Limb (tissue), 2 donors: Measurements from ENCODE around the gene KIF23.
"Not testable (repeated sequence)": the region's sequence is repeated elsewhere in the genome, so short reads cannot be mapped to it uniquely, and the experiment has no call there.

Experiments used
- DNase-seq, 2 donors: peaks; one replicate each; pipeline ENCODE4 v3.0.0-alpha.2; 2016; ENCODE audit errors: extremely low spot score in 2 of 2

The KIF23 gene

GRCh38 chr15:69413822-69414700 is at the start of gene KIF23:
Gene KIF23, plus strand, starts transcription at chr15:69414349. Its CDS starts 117 bp downstream, at chr15:69414466.
- peak; percentile 92 to 94 for DNase-seq

DNA sequence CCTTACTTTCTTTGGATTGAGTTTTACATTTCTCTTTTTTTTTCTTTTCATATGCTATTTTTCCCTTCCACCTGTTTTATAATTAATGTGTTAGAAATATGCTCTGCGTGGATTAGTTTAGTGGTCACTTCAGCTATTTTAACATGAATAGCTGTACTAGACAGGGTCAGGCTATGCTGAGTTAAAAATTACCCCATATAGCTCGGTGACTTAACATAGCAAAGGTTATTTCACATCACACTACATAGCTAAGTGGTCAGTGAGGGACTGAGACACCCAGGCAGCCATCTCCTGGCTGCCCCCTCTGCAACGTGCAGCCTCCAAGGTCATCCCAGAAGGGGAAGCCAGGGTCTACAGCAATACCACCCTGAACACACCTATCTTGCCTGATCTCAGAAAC is 46.9 kb upstream of the KIF23 start:
- DNase-seq = no peak

- DNase-seq = no peak
Observed at GRCh38 chr15:69369631-69370030, 44.5 kb upstream of the KIF23 start.

- DNase-seq = no peak
Observed at GRCh38 chr15:69373406-69373805, 40.7 kb upstream of the KIF23 start.

DNA sequence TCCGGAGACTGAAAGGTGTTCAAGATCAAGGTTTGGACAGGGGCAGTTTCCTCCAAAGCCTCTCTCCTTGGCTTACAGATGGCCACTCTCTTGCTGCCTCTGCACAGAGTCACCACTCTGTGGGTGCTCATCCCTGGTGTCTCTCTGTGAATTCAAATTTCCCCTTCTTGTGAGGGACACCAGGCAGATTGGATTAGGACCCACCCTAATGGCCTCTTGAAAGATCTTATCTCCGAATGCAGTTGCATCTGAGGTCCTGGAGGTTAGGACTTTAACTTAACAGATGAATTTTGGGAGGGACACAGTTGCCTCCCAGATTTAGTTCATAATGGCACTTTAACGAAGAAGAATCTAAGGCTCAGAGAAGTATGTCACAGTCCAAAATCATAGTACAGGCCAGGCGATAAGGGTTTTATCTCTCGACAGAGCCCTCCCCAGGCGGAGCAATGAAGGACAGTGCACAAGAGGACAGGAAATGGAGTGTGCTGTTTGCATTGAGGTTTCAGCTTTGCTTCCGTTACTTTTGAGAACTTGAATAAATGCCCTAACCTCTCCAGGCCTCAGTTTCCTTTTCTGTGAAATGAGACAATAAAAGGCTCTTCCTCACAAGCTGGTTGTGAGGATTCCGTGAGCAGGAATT is 38.9 kb upstream of the KIF23 start:
- no peak for DNase-seq

DNA sequence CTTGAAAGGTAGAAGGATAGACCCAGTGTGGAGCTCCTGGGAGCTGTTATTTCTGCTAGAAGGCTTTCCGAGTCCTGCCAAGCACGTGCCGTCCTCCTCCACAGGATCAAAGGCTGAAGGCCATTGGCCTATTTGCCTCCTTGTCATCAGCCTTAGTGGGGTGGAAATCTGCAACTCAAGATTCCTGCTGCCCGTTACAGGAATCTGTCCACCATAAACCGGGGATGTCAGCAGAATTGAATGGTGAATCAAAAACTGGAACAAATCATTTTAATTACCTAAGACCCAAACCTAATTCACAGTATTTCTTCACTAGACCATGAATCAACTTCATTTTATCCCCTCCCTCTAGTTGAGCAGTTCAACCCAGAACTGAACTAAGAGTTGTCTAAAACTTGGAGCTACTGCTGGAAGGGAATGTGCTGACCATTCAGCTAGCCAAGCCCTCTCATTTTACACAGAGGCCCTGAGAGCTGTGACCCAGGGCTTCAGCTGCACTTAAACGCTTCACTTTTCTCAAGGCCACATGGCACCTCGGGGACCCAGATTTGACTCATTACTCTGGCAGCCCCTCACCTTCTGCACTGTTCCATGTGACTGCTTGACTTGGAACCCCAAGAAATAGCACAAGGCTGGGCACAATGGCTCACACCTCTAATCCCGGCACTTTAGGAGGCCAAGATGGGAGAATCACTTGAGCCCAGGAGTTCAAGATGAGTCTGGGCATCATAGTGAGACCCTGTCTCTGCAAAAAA is 36.8 kb upstream of the KIF23 start:
- DNase-seq = no peak

DNA sequence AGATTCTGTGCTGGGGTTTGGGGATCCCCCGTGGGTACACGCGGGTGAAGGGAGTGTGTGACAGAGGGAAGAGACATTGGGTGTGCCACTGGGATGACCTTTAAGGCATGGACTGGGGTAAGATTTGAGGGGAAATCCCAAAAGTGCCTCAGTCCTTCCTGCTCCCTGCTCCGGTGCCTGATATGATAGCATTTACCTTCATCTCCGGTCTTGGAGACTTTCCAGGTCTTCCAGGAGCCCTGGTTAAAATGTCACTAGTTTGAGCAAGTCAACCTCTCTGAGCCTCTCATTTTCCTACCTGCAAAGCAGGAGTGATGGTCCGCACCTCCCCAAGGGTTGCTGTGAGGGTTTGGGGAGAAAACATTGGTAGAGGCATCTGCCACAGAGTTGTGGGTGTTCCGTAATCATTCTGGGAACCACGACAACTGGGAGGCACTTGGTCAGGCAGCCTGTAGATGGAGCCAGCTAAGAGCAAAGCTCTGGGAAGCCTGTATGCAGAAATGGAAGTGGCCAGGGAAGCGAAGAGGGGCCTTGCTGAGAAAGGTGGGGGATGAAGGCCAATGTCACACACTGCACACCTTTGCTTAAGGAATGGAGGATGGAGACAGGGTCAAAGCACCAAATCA is 33.9 kb upstream of the KIF23 start:
- DNase-seq = no peak

- no peak for DNase-seq
Observed at GRCh38 chr15:69380726-69381105, 33.4 kb upstream of the KIF23 start.

DNA sequence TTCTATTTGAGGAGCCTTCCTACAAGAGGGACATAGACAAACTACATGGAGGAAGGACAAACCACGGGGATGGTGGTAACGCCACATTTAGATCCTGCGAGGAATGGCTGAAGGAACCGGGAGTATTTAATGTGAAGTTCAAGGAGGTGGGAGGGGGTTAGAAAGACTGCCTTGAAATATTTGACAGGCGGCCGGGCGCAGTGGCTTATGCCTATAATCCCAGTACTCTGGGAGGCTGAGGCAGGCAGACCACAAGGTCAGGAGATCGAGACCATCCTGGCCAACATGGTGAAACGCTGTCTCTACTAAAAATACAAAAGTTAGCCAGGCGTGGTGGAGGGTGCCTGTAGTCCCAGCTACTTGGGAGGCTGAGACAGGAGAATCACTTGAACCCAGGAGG is 32.0 kb upstream of the KIF23 start:
- not testable (repeated sequence) for DNase-seq

GRCh38 chr15:69384066-69384465 is 30.1 kb upstream of the KIF23 start:
- not testable (repeated sequence) for DNase-seq

- DNase-seq = no peak
Observed at GRCh38 chr15:69384626-69385598, 29.2 kb upstream of the KIF23 start.

DNA sequence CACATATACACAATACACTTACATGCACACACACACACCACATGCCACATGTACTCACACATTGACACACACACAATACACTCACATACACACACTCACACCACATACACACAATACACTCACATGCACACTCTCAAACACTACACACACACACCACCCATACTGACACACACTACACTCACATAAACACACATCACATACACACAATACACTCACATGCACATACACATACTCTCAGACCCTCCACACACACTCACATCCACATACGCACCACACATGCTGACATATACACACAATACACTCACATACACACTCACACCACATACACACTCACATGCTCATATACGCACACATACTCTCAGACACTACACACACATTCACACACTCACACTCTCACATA is 28.3 kb upstream of the KIF23 start:
- DNase-seq = no peak

- no peak for DNase-seq
Observed at GRCh38 chr15:69386284-69386683, 27.9 kb upstream of the KIF23 start.

GRCh38 chr15:69388260-69388705 is 25.9 kb upstream of the KIF23 start:
- DNase-seq = no peak

DNA sequence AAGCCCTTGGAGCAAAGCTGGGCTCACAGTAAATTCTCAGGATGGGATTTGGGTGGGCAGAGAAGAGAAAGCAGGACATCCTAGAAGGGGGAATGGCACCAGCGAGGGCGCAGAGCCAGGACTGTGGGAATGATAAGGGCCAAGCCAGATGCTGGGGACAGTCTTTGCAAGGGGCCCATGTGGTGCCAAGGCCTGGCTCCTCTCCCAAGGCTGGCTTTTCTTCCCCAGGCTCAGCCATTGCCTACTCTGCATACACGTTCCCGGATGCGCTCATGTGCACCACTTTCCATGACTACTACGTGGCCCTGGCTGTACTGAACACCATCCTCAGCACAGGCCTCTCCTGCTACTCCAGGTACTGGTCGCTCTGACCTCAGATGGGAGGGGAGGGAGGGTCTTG is 24.7 kb upstream of the KIF23 start:
- no peak for DNase-seq

- no peak for DNase-seq
Observed at GRCh38 chr15:69390575-69390974, 23.6 kb upstream of the KIF23 start.

DNA sequence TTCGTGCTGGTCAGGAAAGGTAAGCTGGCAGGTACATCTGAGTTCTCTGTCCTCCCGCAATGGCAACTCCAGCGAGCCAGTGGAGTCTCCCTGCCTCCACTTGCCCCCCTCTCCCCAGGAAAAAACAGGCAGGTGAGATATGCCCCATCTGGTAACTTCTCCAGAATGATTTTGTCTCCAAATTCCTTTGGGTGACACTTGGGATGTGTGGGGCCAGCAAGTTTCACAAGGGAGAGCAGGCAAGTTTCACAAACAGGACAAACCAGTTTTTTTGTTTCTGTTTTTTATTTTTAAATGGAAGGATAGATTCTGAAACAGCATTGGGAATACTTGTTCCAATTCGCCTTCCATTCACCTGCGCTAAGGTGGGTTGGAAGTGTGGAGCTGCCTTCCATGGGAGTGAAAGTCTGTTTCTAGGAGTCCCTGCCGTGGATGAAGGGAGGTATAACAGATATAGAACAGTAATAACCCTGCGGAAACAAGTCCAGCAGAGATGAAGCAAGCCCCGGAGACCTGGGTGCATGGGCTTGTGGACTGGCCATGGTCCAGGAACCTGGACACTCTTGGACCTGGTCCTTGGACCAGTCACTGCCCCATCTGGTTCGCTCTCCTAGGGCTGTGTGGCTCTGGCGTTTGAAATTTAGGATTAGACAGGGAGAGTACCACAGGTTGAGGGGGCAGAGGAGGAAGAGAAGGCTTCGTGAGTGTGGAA is 22.9 kb upstream of the KIF23 start:
- DNase-seq = no peak

DNA sequence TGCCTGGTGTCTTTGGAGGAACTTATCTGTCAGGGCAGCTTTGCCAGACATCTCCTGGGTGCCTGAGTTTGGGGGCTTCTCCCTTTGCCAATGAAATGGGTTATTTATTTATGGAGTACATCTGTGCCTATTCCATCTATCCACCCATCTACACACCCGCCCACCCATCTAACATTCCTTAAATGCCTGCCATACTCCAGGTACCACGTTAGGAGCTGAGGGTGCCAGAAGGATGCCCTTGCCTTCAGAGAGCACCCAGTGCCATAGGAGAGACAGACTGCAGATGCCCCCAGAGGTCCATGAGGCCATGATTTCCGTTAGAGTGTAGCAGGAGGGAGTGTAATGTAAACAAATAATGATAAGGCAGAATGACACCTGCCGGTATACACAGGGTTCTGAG is 21.8 kb upstream of the KIF23 start:
- DNase-seq = no peak

DNA sequence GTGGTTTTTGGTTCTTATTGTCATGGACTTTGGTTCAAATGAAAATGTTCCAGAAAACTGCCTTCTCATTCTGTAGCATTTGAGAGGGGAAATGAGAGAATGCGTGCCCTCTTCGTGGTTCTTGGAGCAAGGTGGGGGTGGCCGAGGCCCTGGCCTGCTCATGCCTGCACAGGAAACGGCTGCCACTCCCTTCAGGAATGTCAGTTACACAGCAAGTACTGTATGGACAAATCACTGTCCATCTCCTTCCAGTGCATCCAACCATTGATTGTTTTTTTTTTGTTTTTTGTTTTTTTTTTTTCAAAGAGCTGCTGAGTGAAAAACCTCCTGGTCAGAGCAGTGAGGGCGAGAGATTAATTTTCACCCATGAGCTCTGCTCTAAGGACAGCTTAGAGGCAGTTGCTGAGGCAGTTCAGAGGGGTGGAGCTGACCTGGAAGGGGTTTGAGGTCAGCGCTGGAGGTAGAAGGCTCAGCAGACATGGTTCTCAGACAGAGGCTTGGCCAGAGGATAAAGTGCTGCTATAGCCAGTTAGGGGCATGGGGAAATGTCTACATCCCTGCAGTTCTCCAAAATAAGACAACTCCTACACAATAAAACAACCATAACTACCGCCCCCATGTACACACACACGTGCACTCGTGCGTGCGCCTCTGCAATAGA is 20.2 kb upstream of the KIF23 start:
- no peak for DNase-seq
